HG02759 (cell line): ENCODE data around the gene DRAXIN.

Experiments
- ATAC-seq: cut with Tn5 transposase; IDR thresholded peaks from one replicate; pipeline ENCODE4 v1.9.1; 2021; ENCODE audit warnings: mild to moderate bottlenecking, moderate library complexity; ENCODE audit not compliant: unreplicated experiment

The DRAXIN gene

DNA sequence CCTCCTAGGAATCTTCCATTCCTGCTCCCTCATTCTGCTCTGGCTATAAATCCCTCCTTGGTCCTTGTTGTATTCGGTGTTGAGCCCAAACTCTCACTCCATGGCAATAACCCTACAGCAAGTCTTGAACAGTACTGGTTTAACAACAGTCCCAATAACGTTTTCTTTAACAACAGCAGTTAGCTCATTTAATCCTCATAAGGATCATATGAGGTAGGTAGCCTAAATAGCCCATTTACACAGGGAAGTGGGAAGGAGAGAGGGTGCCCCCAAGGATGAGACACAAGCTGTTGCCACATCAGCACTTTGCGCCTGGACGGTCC lies 44.0 kb downstream of the DRAXIN start:
- peak; percentile 4 for ATAC-seq

DNA sequence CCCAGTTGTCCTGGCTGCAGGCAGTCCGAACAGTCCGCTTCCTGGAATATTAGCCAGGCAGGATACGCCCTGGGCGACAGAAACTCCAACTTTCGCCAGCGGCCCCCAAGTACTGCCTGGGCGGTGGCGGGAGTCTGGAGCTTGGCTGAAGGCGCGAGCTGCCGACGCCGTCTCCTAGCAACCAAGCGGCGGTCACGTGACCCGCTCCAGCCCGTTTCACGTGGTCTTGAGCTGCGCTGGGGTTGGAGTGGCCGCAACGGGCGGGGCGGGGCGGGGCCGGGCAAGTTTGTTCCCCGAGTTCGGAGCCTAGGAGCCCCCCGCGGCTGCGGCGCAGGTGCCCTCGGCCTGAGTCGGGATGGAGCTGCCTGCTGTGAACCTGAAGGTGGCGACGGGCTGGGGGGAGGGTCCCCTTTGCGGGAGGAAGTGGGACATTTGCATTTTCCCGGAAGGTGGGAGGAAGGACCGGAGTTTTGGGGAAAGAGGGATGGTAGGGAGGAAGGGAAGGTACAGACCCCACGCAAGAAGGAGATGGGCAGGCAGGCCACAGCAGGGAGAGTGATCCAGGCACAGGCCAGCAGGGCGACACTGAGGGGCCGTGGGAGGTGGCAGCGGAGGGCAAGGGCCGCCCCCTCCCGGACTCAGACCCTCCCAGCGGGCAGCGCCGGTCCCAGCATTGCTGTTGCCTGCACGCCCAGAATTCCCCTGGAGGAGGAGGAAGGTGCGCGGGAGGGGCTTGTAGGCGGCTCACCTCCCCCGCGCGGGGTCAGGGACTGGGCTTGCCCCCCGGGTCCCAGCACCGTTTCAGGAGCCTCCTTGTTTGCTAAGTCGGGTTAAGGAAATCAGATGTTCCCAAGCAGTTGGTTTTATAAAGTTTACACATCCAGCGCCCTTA lies 44.6 kb downstream of the DRAXIN start, which contains the start of gene AGTRAP:
TSS of gene AGTRAP (plus strand) at position 283 of the 892 bp plus-strand sequence. CDS start at position 356, 73 bp downstream.
- peak; percentile 77 for ATAC-seq

DNA sequence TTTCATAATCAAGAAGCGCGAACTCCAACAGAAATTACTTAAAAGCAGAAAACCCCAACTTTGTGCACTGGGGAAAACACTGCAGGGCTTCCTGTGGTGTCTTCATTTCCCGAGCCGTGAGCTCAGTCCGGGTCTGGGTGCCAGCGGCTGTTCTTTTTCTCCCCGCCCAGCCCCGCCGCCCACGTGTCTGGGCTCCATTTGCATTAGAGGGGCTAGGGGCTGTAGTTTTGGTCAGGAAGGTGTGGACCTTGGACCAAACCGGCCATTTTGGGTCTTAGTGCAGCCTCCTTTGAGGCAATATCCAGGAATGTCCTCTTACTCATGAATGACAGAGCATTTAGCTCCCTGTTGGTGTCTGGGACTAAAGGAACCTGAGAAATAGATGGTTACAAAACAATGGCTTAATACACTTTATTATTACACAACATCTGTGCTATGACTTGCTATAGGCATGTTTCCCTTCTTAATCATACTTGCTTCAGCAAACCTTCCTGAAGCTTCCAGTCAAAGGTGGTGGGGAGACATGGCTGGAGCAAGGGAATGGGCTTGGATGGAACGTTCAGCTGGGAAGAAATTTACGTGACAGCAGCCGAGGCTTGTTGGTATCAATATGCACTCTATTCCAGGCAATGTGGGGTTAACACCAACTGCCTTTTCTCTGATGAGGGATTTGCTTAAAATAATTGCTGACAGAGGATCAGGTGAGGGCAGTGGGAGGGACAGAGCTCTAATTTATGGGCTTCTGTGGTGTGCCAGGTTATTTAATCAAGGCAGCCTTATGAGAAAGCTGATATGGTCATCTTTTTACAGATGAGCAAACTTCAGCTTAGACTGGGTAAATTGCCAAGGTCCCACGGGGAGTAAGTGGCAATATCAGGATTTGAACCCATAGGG lies 45.5 kb downstream of the DRAXIN start:
- peak; percentile 46 for ATAC-seq

DNA sequence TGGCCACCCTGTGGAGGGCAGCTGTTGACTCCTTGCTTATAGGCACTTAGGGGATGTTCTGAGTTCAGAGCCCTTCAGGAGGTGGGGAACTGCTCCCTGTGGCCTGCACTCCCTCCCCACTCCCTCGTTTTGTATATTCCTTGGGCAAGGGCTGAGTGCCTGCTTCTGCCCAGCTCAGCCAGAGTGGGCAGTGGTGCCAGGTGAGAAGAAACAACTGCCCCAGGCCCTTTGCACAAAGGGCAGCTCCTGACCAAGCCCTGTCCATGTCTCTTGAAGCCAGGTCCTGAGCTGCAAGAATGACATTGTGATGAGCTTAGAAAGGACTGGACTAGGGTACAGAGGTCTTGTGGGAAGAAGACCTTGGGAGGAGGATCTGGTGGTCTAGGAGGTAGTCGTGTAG lies 46.6 kb downstream of the DRAXIN start:
- ATAC-seq = no peak

DNA sequence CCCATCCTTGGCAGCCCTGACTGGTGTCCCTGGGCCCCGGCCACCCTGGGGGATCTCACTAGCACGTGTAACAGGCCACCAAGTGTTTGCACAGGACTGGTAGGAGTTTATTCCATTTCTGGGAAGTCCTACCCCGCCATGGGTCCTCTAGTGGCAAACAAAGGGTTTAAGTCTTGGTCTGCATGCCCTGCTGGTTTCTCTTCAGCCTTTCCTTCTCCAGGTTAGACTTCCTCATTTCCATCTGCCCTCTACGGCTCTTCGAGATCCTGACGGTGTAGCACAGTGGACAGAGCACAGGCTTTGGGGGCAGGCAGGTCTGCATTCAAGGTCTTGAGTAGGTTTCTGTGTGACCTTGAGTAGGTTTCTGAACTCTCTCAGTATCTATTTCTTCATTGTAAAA lies 47.3 kb downstream of the DRAXIN start:
- no peak for ATAC-seq

DNA sequence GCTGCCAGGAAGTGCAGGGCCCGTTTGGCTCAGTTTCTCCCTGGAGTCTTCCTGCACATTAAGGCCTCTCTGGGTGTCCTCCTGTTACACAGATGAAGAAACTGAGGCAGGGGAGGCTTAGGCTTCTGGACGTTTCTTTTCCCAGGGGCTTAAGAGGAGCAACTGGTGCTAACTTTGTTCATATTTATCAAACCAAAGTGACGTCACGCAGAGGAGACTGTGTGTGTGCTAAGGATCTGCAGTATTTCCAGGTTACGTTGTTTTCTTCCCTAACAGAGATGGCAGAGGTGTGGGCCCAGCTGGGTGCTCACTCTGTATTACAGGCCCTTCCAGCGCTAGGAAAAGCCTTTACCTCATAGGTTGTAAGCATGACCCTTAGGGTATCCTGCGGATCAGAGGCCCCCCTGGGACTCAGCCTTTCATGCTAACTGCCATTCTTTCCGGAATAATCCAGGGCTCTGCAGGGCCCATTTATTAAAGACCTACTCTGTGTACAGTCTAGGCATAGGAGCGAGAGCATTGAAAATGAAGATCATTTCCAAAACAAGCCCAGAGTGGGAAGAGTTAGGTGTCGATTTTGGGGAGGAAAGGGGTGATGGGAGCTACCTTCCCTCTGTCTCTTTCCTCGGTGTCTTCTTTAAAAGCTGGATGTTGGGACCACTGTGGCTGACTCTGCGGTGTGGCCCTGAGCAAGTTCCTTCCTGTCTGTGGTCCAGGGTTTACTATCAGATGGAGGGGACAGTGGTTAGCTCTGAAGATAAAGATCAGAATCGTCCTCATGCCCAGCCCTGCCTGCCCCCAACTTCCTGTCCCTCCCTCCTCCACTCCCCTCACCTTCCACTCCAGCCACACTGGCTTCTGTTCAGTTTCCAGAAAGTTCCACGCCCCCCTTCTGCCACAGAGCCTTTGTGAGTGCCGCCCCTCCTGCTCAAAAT lies 49.0 kb downstream of the DRAXIN start:
- no peak for ATAC-seq

DNA sequence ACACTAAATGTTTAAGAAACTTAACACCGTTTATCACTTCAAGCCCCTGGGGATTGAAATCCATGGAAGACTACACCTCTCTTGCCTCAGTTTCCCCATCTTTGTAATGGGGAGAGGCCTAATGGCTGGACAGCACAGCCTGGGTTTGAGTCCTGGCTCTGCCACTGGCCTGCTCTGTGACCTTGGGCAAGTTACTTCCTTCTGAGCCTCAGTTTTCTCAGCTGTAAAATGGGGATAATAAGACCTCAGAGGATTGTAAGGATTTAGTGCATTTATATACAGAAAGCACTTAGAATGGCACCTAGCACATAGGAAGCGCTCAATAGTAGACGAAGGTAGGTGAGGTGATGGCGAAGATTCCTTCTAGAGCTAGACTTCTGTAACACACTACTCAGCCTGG lies 50.0 kb downstream of the DRAXIN start:
- no peak for ATAC-seq

DNA sequence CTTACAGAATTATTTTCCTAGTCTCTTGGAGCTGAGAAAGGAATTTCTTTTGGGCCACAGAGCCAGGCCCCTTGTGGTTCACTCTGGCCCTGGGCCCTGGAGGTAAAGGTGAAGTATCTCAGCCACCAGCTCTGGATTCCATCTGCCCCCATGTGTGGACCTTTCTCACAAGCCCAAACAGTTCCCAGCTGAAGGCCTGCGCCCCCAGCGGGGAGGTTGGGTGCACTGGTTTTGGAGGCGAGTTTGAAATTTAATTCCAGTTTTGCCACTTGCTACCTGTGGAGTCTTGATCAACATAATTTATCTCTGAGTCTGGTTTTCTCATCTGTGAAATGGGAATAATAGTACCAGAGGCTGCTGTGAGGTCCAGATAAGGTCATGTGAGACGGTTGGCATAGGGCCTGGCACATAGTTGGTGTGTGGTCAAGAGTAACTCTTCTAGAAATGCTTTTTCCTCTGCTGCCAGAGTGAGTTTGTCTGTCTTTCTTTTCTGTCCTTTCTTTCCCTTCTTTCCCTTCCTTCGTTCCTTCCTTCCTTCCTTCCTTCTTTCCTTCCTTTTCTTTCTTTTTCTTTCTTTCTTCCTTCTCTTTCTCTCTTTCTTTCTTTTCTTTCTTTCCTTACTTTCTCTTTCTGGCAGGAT lies 50.5 kb downstream of the DRAXIN start:
- ATAC-seq = no peak

DNA sequence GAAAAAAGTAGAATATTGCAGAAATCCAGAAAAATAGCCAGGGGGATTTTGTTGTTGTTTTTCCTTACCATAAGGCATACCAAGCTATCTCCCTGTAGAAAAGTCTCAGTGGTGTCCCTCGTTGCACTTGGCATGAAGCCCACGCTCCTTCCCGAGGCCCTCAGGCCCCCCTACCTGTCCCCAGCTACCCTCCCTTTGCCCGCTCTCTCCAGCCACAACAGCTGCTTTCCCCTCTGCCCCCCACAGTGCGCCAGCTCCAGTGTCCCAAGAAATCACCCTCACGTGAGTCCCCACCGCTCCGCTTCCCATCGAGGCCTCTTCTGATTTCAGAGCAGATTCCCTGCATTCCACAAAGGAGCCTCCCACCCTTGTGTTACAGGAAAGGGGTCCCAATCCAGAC lies 52.8 kb downstream of the DRAXIN start:
- ATAC-seq = no peak

DNA sequence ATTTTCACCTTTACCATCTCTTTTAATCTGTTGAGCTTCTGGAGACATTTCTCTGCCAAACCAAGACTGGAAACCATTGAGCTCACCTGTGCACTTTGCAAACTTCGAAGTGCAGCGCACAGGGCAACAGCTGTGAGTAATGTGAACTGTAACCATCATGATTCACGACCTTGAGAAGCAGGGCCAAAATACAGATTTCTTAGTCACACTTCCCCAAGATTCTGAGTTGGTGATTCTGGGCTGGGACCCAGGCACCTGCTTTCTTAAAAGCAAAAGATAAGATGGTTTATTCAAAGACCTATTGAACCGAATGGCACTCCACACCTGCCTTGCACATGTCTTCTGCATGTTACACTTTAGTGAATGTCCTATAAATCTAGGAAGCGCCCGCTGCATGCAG lies 54.6 kb downstream of the DRAXIN start:
- ATAC-seq = no peak

DNA sequence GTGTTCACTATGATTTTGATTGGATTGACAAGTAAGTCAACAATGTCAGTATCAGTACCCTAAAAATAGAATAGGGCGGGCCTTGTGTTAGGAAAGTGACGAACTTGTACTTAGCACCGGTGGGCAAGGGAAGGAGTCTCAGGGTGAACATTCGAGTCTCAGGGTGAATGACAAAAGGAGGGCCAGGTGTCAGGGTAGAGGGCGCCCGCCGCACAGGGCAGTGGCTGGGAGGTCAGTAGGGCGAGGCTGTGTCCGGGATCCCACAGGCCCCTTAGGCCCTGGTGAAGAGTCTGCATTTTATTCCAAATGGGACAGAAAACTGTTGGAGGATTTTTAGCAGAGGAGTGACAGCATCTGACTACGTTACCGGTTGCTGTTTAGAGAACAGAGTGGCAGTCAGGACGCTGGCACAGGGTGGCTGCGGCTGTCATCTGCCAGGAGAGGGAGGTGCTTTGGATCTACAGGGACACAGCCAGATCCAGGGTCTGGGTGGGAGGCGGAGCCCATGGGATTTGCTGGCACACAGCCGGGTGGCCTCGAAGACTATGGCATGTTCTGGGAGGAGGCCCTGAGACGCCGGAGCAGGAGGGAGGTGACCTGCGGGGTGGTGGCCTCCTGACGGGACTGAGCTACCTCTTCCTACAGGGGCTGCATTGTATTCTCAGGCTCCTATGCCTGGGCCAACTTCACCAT lies 55.4 kb downstream of the DRAXIN start:
- ATAC-seq = no peak

DNA sequence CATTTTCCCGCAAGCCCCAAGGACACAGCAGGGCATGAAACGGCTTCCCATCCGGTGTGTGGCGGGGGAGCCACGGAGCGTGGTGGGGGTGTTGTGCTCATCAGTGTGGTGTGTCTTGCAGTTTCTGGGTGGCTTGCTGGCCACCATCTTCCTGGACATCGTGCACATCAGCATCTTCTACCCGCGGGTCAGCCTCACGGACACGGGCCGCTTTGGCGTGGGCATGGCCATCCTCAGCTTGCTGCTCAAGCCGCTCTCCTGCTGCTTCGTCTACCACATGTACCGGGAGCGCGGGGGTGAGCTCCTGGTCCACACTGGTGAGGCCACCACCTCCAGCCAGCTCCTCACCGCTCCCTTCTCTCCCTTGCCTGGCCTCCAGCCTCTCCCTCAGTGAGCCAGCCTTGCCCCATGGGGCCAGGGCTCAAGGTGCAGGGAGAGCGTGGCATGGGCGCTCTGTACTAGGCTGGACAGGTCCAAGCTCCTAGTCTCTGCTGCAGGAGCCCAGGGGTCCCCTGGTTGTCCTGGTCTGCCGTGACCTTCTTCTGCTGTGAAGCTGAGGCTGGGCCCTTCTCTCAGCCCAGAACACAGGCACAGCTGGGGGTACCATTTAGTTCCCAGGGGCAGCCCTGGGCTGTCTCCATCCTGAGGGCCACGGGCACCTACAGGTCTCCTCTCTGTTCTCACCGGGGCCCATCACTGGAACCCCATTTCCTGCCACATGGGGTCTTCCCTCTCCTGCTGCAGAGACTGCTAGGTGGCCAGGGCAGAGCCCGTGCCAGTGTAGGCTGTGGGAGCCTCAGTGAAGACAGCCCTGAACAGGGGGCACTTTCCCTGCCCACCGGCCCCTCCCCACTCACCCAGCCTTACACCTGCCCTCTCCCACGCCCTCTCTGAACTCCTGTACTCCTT lies 57.0 kb downstream of the DRAXIN start:
- ATAC-seq = no peak

DNA sequence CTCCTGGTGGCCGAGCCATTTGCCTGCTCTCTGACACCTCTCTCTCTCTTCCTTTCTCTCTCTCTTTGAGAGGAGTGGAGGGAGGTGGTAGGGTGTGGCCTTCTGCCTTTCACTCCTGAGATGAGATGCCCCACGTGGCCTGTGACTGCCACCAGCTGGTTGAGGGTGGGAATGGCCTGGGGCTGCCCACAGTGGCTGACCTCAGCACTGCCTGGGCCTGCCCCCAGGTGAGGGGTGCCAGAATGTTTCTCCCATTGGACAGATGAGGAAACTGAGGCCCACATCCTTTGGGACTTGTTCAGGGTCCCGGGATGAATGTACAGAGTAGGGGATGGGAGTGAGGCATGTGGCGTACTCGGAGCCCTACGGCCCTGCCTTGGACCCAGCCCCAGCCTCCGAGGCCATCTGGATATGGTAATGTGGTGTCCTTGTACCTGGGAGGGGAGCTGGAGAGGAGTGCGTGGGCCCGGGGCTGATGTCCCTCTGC lies 57.7 kb downstream of the DRAXIN start:
- peak; percentile 64 for ATAC-seq

DNA sequence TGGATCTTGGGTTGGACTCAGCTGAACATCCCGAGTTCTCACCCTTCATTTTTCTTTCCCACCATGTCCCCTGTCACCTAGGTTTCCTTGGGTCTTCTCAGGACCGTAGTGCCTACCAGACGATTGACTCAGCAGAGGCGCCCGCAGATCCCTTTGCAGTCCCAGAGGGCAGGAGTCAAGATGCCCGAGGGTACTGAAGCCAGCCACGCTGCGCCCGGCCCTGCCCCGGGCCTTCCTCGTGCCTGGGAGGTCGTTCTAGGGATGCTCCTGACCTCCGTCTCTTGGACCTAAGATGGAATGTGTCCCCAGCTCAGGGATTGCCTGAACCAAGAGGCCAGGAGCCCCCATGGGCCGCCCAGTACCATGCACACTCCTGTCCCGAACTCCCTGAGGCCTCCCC lies 58.5 kb downstream of the DRAXIN start:
- ATAC-seq = no peak

DNA sequence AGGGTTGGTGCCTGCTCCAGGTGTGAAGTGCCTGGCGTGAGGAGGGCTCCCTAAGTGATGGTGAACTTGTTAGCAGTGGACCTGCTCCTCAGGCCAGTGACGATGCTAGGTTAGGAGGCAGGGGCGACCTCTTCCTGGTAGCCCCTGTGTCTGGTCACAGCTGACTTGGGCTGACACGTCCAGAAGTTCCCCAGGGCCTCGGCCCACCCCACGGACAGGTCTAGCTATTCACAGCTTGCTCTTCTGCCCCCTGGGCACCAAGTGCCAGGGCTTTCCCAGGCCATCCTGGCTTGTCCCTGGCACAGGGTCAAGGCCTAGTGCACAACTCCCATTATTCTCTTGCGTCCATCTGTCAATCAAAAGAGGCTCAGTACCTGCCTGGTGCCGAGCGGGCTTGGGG lies 59.6 kb downstream of the DRAXIN start:
- ATAC-seq = no peak

DNA sequence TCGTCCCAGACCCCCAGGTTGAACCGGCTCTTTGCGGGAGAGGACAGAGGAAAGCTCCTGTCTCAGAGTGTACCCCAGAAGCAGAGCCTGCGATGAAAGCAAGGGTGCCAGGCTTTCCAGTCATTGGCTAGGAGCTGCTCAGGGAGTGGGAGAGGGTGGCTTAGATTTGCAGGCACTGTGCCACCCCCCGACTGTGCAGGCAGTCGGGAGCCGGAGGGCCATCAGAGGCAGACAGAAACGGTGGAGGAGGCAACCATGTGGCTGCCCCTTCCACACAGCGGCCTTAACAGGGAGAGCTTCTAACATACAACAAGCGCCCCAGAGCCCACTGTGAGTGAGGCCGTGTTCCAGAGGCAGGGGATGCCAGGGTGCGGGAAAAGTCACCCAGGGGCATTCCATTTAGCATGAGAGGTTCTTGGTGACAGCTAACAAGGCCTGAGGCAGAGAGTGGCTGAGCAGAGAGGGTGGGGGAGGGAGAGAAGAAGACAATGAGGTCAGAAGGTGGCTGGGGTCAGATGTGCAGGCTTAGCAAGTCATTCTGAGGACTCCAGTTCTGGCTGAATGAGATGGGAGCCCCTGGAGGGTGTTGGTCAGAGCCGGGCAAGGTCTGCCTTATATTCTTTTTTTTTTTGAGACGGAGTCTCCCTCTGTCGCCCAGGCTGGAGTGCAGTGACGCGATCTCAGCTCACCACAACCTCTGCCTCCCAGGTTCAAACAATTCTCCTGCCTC lies 61.0 kb downstream of the DRAXIN start:
- ATAC-seq = no peak

DNA sequence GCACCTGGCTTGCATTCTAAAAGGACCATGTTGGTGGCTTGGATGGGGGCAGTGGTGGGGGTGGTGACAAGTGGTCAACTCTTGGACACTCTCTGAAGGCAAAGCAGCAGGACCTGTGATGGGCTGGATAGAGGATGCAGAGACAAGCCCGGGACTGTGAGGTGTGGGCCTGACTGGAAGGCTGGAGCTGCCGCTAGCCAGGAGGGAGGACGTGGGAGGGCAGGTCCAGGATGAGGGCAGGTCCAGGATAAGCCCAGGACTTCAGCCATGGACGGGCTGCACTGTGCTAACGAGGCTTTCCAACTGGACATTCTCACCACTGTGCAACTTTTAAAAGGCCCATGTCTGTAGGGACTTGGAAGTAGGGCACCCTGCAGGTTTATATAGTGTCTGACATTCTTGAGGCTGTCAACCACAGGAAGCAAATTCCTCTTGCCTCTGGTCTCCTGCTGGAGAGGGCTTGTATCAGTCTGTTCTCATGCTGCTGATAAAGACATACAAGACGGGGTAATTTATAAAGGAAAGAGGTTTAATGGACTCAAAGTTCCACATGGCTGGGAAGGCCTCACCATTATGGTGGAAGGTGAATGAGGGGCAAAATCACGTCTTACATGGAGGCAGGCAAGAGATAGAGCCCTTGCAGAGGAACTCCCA lies 62.2 kb downstream of the DRAXIN start:
- no peak for ATAC-seq
